ENCODE data around the gene GLB1L3.

DNA sequence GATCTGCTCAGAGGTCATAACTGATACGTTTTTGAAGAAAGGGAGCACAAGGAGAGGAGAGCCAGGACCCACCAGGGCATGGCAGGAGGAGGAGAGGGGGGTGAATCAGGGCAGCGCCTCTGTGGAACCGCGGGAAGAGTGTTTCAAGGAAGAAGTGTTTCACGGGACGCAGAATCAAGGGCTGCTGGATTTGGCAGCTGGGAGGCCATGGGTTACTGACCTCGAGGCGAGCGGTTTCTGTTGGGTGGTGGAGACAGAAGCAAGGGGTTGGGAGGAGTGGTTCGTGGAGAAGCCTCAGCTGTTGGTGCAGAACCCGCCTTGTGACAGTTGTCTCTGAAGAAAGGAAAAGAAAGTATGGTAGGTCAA, 38.6 kb upstream of the GLB1L3 start:
- TF ChIP-seq POLR2A (IDR thresholded peaks at IDR 0.05), result no peak
- TF ChIP-seq, protein P1, sequence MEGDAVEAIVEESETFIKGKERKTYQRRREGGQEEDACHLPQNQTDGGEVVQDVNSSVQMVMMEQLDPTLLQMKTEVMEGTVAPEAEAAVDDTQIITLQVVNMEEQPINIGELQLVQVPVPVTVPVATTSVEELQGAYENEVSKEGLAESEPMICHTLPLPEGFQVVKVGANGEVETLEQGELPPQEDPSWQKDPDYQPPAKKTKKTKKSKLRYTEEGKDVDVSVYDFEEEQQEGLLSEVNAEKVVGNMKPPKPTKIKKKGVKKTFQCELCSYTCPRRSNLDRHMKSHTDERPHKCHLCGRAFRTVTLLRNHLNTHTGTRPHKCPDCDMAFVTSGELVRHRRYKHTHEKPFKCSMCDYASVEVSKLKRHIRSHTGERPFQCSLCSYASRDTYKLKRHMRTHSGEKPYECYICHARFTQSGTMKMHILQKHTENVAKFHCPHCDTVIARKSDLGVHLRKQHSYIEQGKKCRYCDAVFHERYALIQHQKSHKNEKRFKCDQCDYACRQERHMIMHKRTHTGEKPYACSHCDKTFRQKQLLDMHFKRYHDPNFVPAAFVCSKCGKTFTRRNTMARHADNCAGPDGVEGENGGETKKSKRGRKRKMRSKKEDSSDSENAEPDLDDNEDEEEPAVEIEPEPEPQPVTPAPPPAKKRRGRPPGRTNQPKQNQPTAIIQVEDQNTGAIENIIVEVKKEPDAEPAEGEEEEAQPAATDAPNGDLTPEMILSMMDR (IDR thresholded peaks at IDR 0.05), result no peak
